ENCODE data around the gene RAB1B.

DNA sequence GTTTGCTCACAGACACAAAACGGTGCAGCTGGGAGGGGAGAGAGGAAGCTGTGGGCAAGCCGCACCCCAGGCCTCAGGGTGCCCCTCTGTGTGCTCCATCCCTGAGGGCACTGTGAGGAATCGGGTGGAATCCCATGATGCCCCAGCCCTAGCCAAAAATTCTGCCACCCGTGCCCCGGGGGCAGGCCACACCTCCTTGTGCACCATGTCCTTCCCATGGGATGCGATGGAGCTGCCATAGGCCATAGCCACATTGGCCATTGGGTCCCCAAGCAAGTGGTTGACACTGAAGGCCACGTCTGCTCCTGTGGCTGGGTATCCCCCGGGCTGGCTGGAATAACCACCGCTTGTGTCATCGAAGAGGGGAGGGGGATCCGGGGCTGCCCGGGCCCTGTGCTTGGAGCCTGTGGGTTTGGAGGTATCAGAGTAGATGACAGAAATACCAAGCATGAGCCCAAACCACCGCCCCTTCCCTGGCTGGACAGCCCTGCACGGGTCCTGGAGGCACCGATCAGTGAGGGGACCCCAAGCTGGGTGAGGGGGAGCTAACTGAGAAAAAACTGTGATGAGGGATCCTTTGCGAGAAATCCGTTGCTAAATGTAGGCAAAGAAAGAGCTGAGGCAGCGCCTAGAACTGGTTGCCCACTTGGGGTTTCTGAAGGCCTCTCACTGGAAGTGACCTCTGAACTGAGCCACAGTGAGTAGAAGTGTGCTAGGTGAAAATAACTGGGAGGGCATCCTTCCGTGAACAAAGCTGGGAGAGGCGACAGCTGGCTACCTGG, 19.6 kb downstream of the RAB1B start:
- no peak for TF ChIP-seq EZH2 (IDR thresholded peaks at IDR 0.05; ENCODE audit: insufficient read depth, poor library complexity, severe bottlenecking)
- no peak for TF ChIP-seq EZH2phosphoT487 (IDR thresholded peaks at IDR 0.05; ENCODE audit: insufficient read depth, low read depth)

All from GM23248 (cell line).